ENCODE measurements around the gene TC2N. TPM values are rescaled to one million over a fixed set of nuclear protein-coding genes. Genes with fewer than 3 reads are reported as not detected.

The TC2N gene
- total RNA-seq, 1 donor from 2014 or later: 1.4 TPM

- TF ChIP-seq CTCF (IDR thresholded peaks at IDR 0.05; ENCODE audit: unreplicated experiment): no peak
- Mint-ChIP-seq H3K4me1 (ENCODE audit: unreplicated experiment) (no peaks in the 10 kb centered on the region), H3K4me3 (ENCODE audit: unreplicated experiment) (no peak overlapping the region), H3K27ac (ENCODE audit: unreplicated experiment) (no peak overlapping the region), H3K27me3 (ENCODE audit: unreplicated experiment) (peaks cover 5% of the 10 kb centered on the region), H3K9me3 (ENCODE audit: unreplicated experiment) (no peaks in the 10 kb centered on the region), H3K36me3 (ENCODE audit: low read depth, unreplicated experiment) (no peaks in the 10 kb centered on the region)
- DNase-seq (ENCODE audit: low spot score): no peak
Observed at GRCh38 chr14:91879196-91879595, 11.9 kb upstream of the TC2N start.

GRCh38 chr14:91878274-91878673, 10.9 kb upstream of the TC2N start:
- Mint-ChIP-seq H3K36me3 (ENCODE audit: low read depth, unreplicated experiment) (no peaks in the 10 kb centered on the region), H3K4me3 (ENCODE audit: unreplicated experiment) (no peak overlapping the region), H3K4me1 (ENCODE audit: unreplicated experiment) (peaks cover 3% of the 10 kb centered on the region), H3K9me3 (ENCODE audit: unreplicated experiment) (no peaks in the 10 kb centered on the region), H3K27ac (ENCODE audit: unreplicated experiment) (no peak overlapping the region), H3K27me3 (ENCODE audit: unreplicated experiment) (peaks cover 5% of the 10 kb centered on the region)
- no peak for DNase-seq (ENCODE audit: low spot score)
- no peak for TF ChIP-seq CTCF (IDR thresholded peaks at IDR 0.05; ENCODE audit: unreplicated experiment)

DNA sequence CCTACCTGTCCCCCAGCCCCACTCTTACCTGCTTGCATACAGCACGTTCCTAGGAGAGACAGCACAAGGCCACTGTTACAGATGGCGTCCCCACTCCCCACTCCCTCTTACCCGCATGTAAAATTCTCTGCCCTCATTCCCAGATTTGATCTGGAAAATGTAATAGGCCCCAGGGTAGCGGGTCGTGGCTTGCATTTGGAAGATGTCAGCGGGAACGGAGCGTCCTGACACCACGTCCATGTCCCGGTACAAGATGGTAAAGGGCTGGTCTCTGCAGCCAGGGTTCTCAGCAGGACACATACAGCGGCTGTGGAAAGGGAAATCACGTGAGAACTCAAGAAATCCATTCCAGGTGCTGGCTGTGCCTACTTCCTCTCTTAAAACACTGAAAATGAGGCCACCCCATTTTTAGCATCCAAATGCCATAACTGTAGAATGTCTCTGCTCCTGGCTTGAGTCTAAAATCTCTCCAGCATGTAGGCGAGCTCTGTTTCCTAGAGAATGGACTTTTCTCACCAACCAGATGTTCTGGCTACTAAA, 10.1 kb upstream of the TC2N start:
- no peak overlapping the region for H3K27ac Mint-ChIP-seq (ENCODE audit: unreplicated experiment)
- H3K9me3 Mint-ChIP-seq (ENCODE audit: unreplicated experiment): no peaks in the 10 kb centered on the region
- no peaks in the 10 kb centered on the region for H3K36me3 Mint-ChIP-seq (ENCODE audit: low read depth, unreplicated experiment)
- peaks cover 5% of the 10 kb centered on the region for H3K27me3 Mint-ChIP-seq (ENCODE audit: unreplicated experiment)
- TF ChIP-seq CTCF (IDR thresholded peaks at IDR 0.05; ENCODE audit: unreplicated experiment): no peak
- H3K4me3 Mint-ChIP-seq (ENCODE audit: unreplicated experiment): no peak overlapping the region
- DNase-seq (ENCODE audit: low spot score): no peak
- H3K4me1 Mint-ChIP-seq (ENCODE audit: unreplicated experiment): peaks cover 6% of the 10 kb centered on the region

- no peak for DNase-seq (ENCODE audit: low spot score)
- Mint-ChIP-seq H3K27me3 (ENCODE audit: unreplicated experiment) (peaks cover 5% of the 10 kb centered on the region), H3K27ac (ENCODE audit: unreplicated experiment) (no peak overlapping the region), H3K4me3 (ENCODE audit: unreplicated experiment) (no peak overlapping the region), H3K9me3 (ENCODE audit: unreplicated experiment) (no peaks in the 10 kb centered on the region), H3K36me3 (ENCODE audit: low read depth, unreplicated experiment) (no peaks in the 10 kb centered on the region), H3K4me1 (ENCODE audit: unreplicated experiment) (peaks cover 8% of the 10 kb centered on the region)
- TF ChIP-seq CTCF (IDR thresholded peaks at IDR 0.05; ENCODE audit: unreplicated experiment): no peak
Observed at GRCh38 chr14:91876492-91876891, 9.2 kb upstream of the TC2N start.

DNA sequence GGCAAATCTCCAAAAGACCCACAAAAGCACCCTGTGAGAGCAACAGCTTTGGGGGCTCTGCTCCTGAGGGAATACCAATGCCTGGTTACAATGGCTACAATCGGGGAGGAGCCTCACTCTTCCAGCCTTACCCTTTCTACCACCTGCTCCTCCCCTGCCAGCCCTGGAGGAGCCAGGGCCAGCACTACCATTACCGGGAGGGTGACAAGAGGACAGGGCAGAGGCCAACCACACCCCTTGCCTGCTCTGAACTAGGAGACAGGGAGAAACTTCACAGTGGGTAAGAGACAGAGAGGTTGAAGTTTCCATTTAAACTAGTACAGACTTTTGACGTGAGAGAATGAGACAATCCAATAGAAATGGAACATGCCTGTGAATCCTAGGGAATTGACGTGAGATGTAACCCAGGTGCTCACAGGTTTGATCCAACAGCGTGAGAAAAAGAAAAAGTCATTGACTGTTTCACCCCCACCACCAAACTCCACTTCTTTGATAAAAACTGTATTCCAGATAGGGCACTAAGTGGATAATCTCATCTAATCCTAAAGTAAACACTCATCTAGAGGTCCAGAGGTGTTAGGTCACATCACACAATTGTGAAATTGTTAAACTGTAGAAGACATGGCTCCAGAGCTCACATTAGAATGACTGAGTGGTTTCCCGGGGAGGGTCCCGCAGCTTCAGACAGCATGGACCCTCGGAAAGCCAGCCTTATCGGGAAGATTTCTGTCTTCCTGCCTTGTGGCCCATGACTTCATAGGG, 8.4 kb upstream of the TC2N start:
- Mint-ChIP-seq H3K36me3 (ENCODE audit: low read depth, unreplicated experiment) (no peaks in the 10 kb centered on the region), H3K4me1 (ENCODE audit: unreplicated experiment) (peaks cover 9% of the 10 kb centered on the region), H3K27ac (ENCODE audit: unreplicated experiment) (no peak overlapping the region), H3K27me3 (ENCODE audit: unreplicated experiment) (peaks cover 5% of the 10 kb centered on the region), H3K4me3 (ENCODE audit: unreplicated experiment) (no peak overlapping the region), H3K9me3 (ENCODE audit: unreplicated experiment) (no peaks in the 10 kb centered on the region)
- no peak for DNase-seq (ENCODE audit: low spot score)
- TF ChIP-seq CTCF (IDR thresholded peaks at IDR 0.05; ENCODE audit: unreplicated experiment): no peak

All from endothelial cell (in vitro differentiated cells).